ENCODE results near the gene FOXK2. TPM values are rescaled to one million over a fixed set of nuclear protein-coding genes. Genes with fewer than 3 reads are reported as not detected.

FOXK2 gene
- total and polyA plus RNA-seq, 2 of the 8 experiments (the other 6 are each of a cell fraction or from before 2014, with no cell fraction given), result 34.7 to 64.9 TPM

DNA sequence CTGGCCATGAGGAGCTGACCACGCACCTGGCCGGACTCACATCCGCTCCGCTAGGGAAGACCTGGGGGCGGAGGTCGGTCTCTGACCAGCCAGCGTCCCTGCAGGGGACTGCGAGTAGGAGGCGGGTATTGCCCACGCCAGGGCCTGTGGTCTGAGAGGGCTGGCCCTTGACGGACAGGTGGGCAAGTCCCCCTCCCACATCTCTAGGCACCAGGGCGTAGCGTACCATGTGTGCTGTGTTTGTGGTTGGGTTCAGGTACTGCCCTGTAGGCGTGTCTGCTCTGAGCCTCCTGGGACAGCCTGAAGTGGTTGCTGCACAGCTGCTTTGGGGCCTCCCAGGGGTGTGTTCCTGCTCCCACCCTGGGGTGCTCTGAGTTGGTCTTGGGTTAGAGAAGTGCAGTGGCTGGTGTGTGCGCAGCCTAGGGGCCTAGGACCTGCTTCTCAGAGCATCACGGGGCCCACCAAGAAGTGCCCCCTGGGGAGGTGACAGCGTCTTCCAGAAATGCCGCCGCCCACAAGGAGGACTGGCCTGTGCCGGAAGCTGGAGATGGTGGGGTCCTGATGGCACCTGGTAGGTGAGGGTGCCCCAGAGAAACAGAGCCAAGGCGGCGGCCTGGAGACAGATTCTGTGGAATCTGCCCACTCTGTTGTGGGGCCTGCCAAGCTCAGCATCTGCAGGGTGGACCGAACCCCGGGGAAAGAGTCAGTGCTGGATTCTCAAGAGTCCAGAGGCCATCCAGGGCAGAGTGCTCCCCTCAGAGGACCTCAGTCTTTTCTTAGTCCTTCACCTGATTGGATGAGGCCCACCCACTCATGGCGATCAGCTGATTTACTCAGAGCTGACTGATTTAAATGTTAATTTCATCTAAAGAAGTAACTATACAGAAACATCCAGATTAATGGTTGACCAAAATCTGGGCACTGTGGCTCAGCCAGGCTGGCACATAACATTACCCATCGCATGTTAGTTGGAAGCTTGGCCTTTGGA lies 80.4 kb downstream of the FOXK2 start (continued):
- TF ChIP-seq HDAC2 (IDR thresholded peaks at IDR 0.05; ENCODE audit: borderline replicate concordance in 1 of 2, low read depth in 2 of 2, low read length in 2 of 2), result no peak
